ENCODE results near the gene LRRFIP2.

Gene LRRFIP2

GRCh38 chr3:37117548-37117947, 56.8 kb downstream of the LRRFIP2 start:
- Histone ChIP-seq H3K9me3 (ENCODE audit: control insufficient read depth, insufficient read depth, low read depth, low read length) (no peaks in the 10 kb centered on the region), H3K27ac (ENCODE audit: extremely low read depth, low read depth, low read length) (no peak overlapping the region), H3K4me1 (ENCODE audit: control insufficient read depth, insufficient read depth, low read length) (no peaks in the 10 kb centered on the region), H3K4me3 (ENCODE audit: low read depth, low read length) (no peak overlapping the region), H3K36me3 (ENCODE audit: control insufficient read depth in 2 of 2, insufficient read depth in 1 of 2, low read length in 2 of 2) (no peaks in the 10 kb centered on the region)
- ChIA-PET POLR2A (interaction anchor here (0.7 kb wide), 1 partner anchor 117 kb away, joined by 4 read pairs; no protein-coding TSS in a partner anchor), CTCF (no interaction called here)
- no peak for TF ChIP-seq ZNF660 (tag by site-specific recombination; IDR thresholded peaks at IDR 0.05)
- no peak for TF ChIP-seq ELK4 (IDR thresholded peaks at IDR 0.05; ENCODE audit: borderline replicate concordance, low read depth, low read length)

GRCh38 chr3:37116998-37117397, 57.4 kb downstream of the LRRFIP2 start:
- TF ChIP-seq IKZF3 (tag by site-specific recombination; IDR thresholded peaks at IDR 0.05) (no peak), ZBTB48 (tag by site-specific recombination; IDR thresholded peaks at IDR 0.05) (no peak), ZNF10 (tag by site-specific recombination; IDR thresholded peaks at IDR 0.05) (no peak), ZNF571 (tag by site-specific recombination; IDR thresholded peaks at IDR 0.05) (no peak), ZNF704 (tag by site-specific recombination; IDR thresholded peaks at IDR 0.05) (no peak), ZNF24 (tag by site-specific recombination; IDR thresholded peaks at IDR 0.05) (no peak), ZNF514 (tag by site-specific recombination; IDR thresholded peaks at IDR 0.05) (no peak), ZFHX2 (tag by site-specific recombination; conservative IDR thresholded peaks at IDR 0.05) (no peak), ZNF221 (tag by site-specific recombination; IDR thresholded peaks at IDR 0.05; ENCODE audit: borderline replicate concordance) (no peak), ZNF157 (tag by site-specific recombination; IDR thresholded peaks at IDR 0.05) (no peak), KLF16 (tag by site-specific recombination; IDR thresholded peaks at IDR 0.05) (no peak), ZEB2 (tag by site-specific recombination; IDR thresholded peaks at IDR 0.05) (no peak)
- POLR2A ChIA-PET = interaction anchor here (0.7 kb wide), 1 partner anchor 117 kb away, joined by 4 read pairs; no protein-coding TSS in a partner anchor
- CTCF ChIA-PET = no interaction called here

GRCh38 chr3:37115446-37115845, 58.9 kb downstream of the LRRFIP2 start:
- Histone ChIP-seq H3K27ac (ENCODE audit: extremely low read depth, low read depth, low read length) (no peak overlapping the region), H3K4me1 (ENCODE audit: control insufficient read depth, insufficient read depth, low read length) (peaks cover 2% of the 10 kb centered on the region; the same call in 1 of the 2 replicates), H3K4me3 (ENCODE audit: low read depth, low read length) (no peak overlapping the region), H3K9me3 (ENCODE audit: control insufficient read depth, insufficient read depth, low read depth, low read length) (no peaks in the 10 kb centered on the region), H3K36me3 (ENCODE audit: control insufficient read depth in 2 of 2, insufficient read depth in 1 of 2, low read length in 2 of 2) (no peaks in the 10 kb centered on the region)
- ChIA-PET CTCF (no interaction called here), POLR2A (no interaction called here)
- TF ChIP-seq PRDM4 (tag by site-specific recombination; IDR thresholded peaks at IDR 0.05) = no peak
- TF ChIP-seq PATZ1 (tag by site-specific recombination; IDR thresholded peaks at IDR 0.05) = no peak
- no peak for TF ChIP-seq HOXD13 (CRISPR knock-in tag; IDR thresholded peaks at IDR 0.05; ENCODE audit: borderline replicate concordance)
- TF ChIP-seq ZNF354C (tag by site-specific recombination; IDR thresholded peaks at IDR 0.05; ENCODE audit: borderline replicate concordance, low read depth) = no peak
- no peak for TF ChIP-seq ZNF624 (tag by site-specific recombination; IDR thresholded peaks at IDR 0.05)
- no peak for TF ChIP-seq ZNF157 (tag by site-specific recombination; IDR thresholded peaks at IDR 0.05)
- no peak for TF ChIP-seq AEBP2 (tag by site-specific recombination; IDR thresholded peaks at IDR 0.05; ENCODE audit: borderline replicate concordance)
- TF ChIP-seq ZNF768 (tag by site-specific recombination; IDR thresholded peaks at IDR 0.05) = no peak
- TF ChIP-seq ZBTB6 (tag by site-specific recombination; IDR thresholded peaks at IDR 0.05) = no peak
- TF ChIP-seq ZBTB8A (tag by site-specific recombination; IDR thresholded peaks at IDR 0.05) = no peak
- no peak for TF ChIP-seq OSR2 (tag by site-specific recombination; IDR thresholded peaks at IDR 0.05)

More at GRCh38 chr3:37116998-37117397, 57.4 kb downstream of the LRRFIP2 start:
- Histone ChIP-seq H3K4me1 (ENCODE audit: control insufficient read depth, insufficient read depth, low read length) (no peaks in the 10 kb centered on the region), H3K36me3 (ENCODE audit: control insufficient read depth in 2 of 2, insufficient read depth in 1 of 2, low read length in 2 of 2) (no peaks in the 10 kb centered on the region), H3K9me3 (ENCODE audit: control insufficient read depth, insufficient read depth, low read depth, low read length) (no peaks in the 10 kb centered on the region), H3K4me3 (ENCODE audit: low read depth, low read length) (no peak overlapping the region), H3K27ac (ENCODE audit: extremely low read depth, low read depth, low read length) (no peak overlapping the region)

Data from HEK293 (cell line).